K562 (cell line): ENCODE measurements around the gene MTOR. TPM values are rescaled to one million over a fixed set of nuclear protein-coding genes. Genes with fewer than 3 reads are reported as not detected.

Experiments
- ATAC-seq: fragments of 200-7000 bp; cut with Tn5 transposase; 3 replicates; pipeline ENCODE4 v1.9.1; 2020; ENCODE audit warnings: moderate library complexity
- BruUV-seq: library from RNA; stranded (reverse); fragments of 400-500 nt; replicated peaks from 2 replicates; lab custom pipeline; 2021; lab: Mats Ljungman, UMichigan
- CTCF ChIA-PET: fragments of 300-600 bp; formaldehyde crosslinking; extraction: SDS; loops from one replicate; lab custom pipeline; 2021; ENCODE audit warnings: low intra/inter-chr PET ratio; lab: Yijun Ruan, JAX
- POLR2A ChIA-PET: fragments of 300-600, 350-650 bp; sonication (Branson Sonifier 250); formaldehyde crosslinking; extraction: SDS; loops from one replicate; lab custom pipeline; 2021; ENCODE audit warnings: antibody characterized with exemption, inconsistent platforms; lab: Yijun Ruan, JAX
- DNase-seq, 4 experiments: peaks; one replicate each; pipeline versions ENCODE4 v3.0.0 to v3.0.0-alpha.2; 2011 to 2018; ENCODE audit warnings: low spot score in 3 of 4, mixed read lengths in 3 of 4; ENCODE audit errors: extremely low read depth in 1 of 4
- FAIRE-seq: peaks from 2 replicates; lab custom pipeline; 2011; peaks lifted over from hg19 to GRCh38; lab: Jason Lieb, UNC
- H2AFZ ChIP-seq: 2 replicates; pipeline ENCODE4 v1.6.0; 2011; ENCODE audit warnings: low read depth, low read length, control low read depth, inconsistent platforms
- H3K27ac ChIP-seq: fragments of 200-600 bp; 3 replicates; pipeline ENCODE4 v1.8.0; 2011; ENCODE audit warnings: low read depth, mild to moderate bottlenecking, control low read depth, inconsistent platforms, low read length, moderate library complexity, mixed read lengths; ENCODE audit errors: extremely low read depth
- H3K27me3 ChIP-seq, 2 experiments: fragments of 300-600 bp in 1 of 2; 2 replicates in 1 of 2; 3 replicates in 1 of 2; pipeline versions ENCODE4 v1.6.0 to v1.8.0; 2011; ENCODE audit warnings: inconsistent platforms in 2 of 2, low read length in 2 of 2, mild to moderate bottlenecking in 1 of 2, mixed read lengths in 1 of 2, moderate library complexity in 1 of 2; ENCODE audit not compliant: control insufficient read depth in 2 of 2, insufficient read depth in 2 of 2
- H3K36me3 ChIP-seq: fragments of 300-600 bp; 3 replicates; pipeline ENCODE4 v1.8.0; 2011; ENCODE audit warnings: mild to moderate bottlenecking, low read length, inconsistent platforms; ENCODE audit not compliant: control insufficient read depth, insufficient read depth
- H3K4me1 ChIP-seq, 2 experiments: fragments of 200-600 bp in 1 of 2; replicated peaks in 1 of 2; 2 replicates in 1 of 2; 3 replicates in 1 of 2; pipeline versions ENCODE4 v1.5.1 to v1.8.0; 2011; ENCODE audit warnings: inconsistent platforms in 2 of 2, low read length in 2 of 2, mild to moderate bottlenecking in 1 of 2, mixed read lengths in 1 of 2, moderate library complexity in 1 of 2; ENCODE audit not compliant: control insufficient read depth in 2 of 2, insufficient read depth in 2 of 2
- H3K4me2 ChIP-seq: 2 replicates; pipeline ENCODE4 v1.6.1; 2011; ENCODE audit warnings: low read length, control low read depth, inconsistent platforms, mixed read lengths; ENCODE audit not compliant: insufficient read depth
- H3K4me3 ChIP-seq: fragments of 200-600 bp; sonication (generic), shearing (Covaris generic); 2 replicates; pipeline ENCODE4 v1.5.1; 2016; ENCODE audit warnings: control low read depth, inconsistent platforms
- H3K79me2 ChIP-seq: fragments of 200-600 bp; 3 replicates; pipeline ENCODE4 v1.8.0; 2011; ENCODE audit warnings: low read length, inconsistent platforms; ENCODE audit not compliant: control insufficient read depth, insufficient read depth
- H3K9ac ChIP-seq, 2 experiments: 2 replicates each; pipeline versions ENCODE4 v1.6.0 to v1.6.1; 2011; ENCODE audit warnings: low read depth in 2 of 2, low read length in 2 of 2, control low read depth in 1 of 2, inconsistent platforms in 1 of 2, mild to moderate bottlenecking in 1 of 2, mixed read lengths in 1 of 2; ENCODE audit not compliant: insufficient read depth in 1 of 2
- H3K9me1 ChIP-seq: one replicate; pipeline ENCODE4 v1.6.0; 2011; ENCODE audit warnings: inconsistent platforms, mild to moderate bottlenecking, low read length, moderate library complexity; ENCODE audit not compliant: control insufficient read depth, insufficient read depth
- H3K9me3 ChIP-seq: replicated peaks from 2 replicates; pipeline ENCODE4 v1.5.1; 2011; ENCODE audit warnings: low read depth, low read length, inconsistent platforms; ENCODE audit not compliant: control insufficient read depth, insufficient read depth
- H4K20me1 ChIP-seq: replicated peaks from 2 replicates; pipeline ENCODE4 v1.6.1; 2011; ENCODE audit warnings: low read length, inconsistent platforms, mixed read lengths; ENCODE audit not compliant: control insufficient read depth, insufficient read depth
- GTF2B ChIP-seq: IDR thresholded peaks from 2 replicates; pipeline ENCODE4 v1.6.1; 2011; ENCODE audit not compliant: insufficient read length; ENCODE audit errors: extremely low read depth
- MAFF ChIP-seq: IDR thresholded peaks from 2 replicates; pipeline ENCODE4 v1.6.1; 2012; ENCODE audit warnings: low read length, improper control_type of control experiment
- MLLT1 ChIP-seq, 2 experiments: fragments of 450-650 bp; IDR thresholded peaks; 2 replicates each; pipeline ENCODE4 v1.6.1; 2016
- NFIC ChIP-seq: fragments of 450-650 bp; IDR thresholded peaks from 2 replicates; pipeline ENCODE4 v1.6.1; 2017; ENCODE audit warnings: mild to moderate bottlenecking, inconsistent platforms
- SMARCA4 ChIP-seq: fragments of 450-650 bp; IDR thresholded peaks from 2 replicates; pipeline ENCODE4 v1.6.1; 2016
- SMARCA5 ChIP-seq: fragments of 450-650 bp; IDR thresholded peaks from 2 replicates; pipeline ENCODE4 v1.6.1; 2016
- SUPT5H ChIP-seq: fragments of 450-650 bp; IDR thresholded peaks from 2 replicates; pipeline ENCODE4 v1.6.1; 2016
- TAF15 ChIP-seq: fragments of 200-400 bp; formaldehyde crosslinking; IDR thresholded peaks from 2 replicates; pipeline ENCODE4 v1.6.1; 2017; ENCODE audit warnings: mild to moderate bottlenecking, low read depth, low read length, moderate library complexity
- TAL1 ChIP-seq: fragments of 450-650 bp; IDR thresholded peaks from 2 replicates; pipeline ENCODE4 v1.6.1; 2016; ENCODE audit warnings: mild to moderate bottlenecking
- ZNF436 ChIP-seq: fragments of 250-450, 450-650 bp; sonication (Bioruptor Pico); formaldehyde crosslinking; IDR thresholded peaks from 2 replicates; pipeline ENCODE4 v1.7.0; 2020; ENCODE audit warnings: mild to moderate bottlenecking
- ZNF561 ChIP-seq: fragments of 450-650 bp; formaldehyde crosslinking; conservative IDR thresholded peaks from 2 replicates; pipeline ENCODE4 v1.4.0; 2020; ENCODE audit warnings: mild to moderate bottlenecking, moderate library complexity
- WGBS: fragments of 100-300 bp; shearing (Covaris generic); methylation state at CpG from one replicate; pipeline ENCODE4 v1.1.6; 2016; ENCODE audit warnings: low coverage, mixed read lengths; ENCODE audit not compliant: insufficient coverage; ENCODE audit errors: missing lambda C conversion rate; 5-methylcytosine and 5-hydroxymethylcytosine counted together
- in situ Hi-C: fragments of 300-500 bp; cut with MboI; formaldehyde crosslinking; loops from 4 replicates; pipeline ENCODE4 v1.15.0; 2018; ENCODE audit warnings: inconsistent platforms, mixed read lengths
- intact Hi-C: fragments of 100-400 bp; cut with micrococcal nuclease; formaldehyde crosslinking; loops from 2 replicates; pipeline ENCODE4 v1.14.2; 2022
- polyA plus RNA-seq, 8 experiments: library from polyadenylated mRNA; depleted of rRNA in 4 of 8; stranded (reverse) in 5 of 8; unstranded in 3 of 8; fragments of >200 nt; fragmentation: Nextera tagmentation in 2 of 8; fragmentation: Illumina TruSeq in 1 of 8; extraction: Ambion mirVana in 2 of 8; extraction: Trizol in 1 of 8; gene quantifications; 2 replicates each; pipeline versions ENCODE4 v1.2.1 to v1.2.3, GENCODE V29; 2011 to 2014; ENCODE audit warnings: inconsistent platforms in 1 of 8, missing spikeins in 1 of 8
- total RNA-seq, 7 experiments: library from RNA; depleted of rRNA in 6 of 7; stranded (reverse); fragments of >200 nt in 6 of 7; fragmentation: Illumina TruSeq in 2 of 7; extraction: Trizol in 2 of 7; gene quantifications; 2 replicates each; pipeline versions ENCODE4 v1.2.1 to v1.2.3, GENCODE V29; 2011 to 2021; ENCODE audit warnings: low replicate concordance in 1 of 7

MTOR gene
- total and polyA plus RNA-seq, 9 of the 15 experiments (the other 6 are each of a cell fraction or from before 2014, with no cell fraction given) = 11.4 to 71.4 (median 52.2) TPM

GRCh38 chr1:11211461-11211860 is 50.9 kb downstream of the MTOR start:
- FAIRE-seq = no peak
- Histone ChIP-seq H3K4me2 (no peak overlapping the region), H3K27me3 (no peaks in the 10 kb centered on the region), H2AFZ (no peak overlapping the region), H3K36me3 (peaks cover 96% of the 10 kb centered on the region), H3K4me3 (no peak overlapping the region), H3K79me2 (no peaks in the 10 kb centered on the region), H4K20me1 (no peaks in the 10 kb centered on the region), H3K27ac (no peak overlapping the region), H3K9me1 (no peaks in the 10 kb centered on the region), H3K4me1 (no peaks in the 10 kb centered on the region), H3K9me3 (no peaks in the 10 kb centered on the region), H3K9ac (no peak overlapping the region)
- in situ Hi-C loops (no loop called here), intact Hi-C loops (no loop called here)
- BruUV-seq = no TSS peak
- 100% methylated on average over 4 of the region's 4 CpGs for WGBS
- CTCF ChIA-PET = no interaction called here
- TF ChIP-seq MAFF (no peak), TAF15 (no peak), SUPT5H (no peak), GTF2B (no peak), ZNF561 (CRISPR knock-in tag) (no peak), TAL1 (no peak), SMARCA5 (no peak), SMARCA4 (no peak), NFIC (no peak), ZNF436 (CRISPR knock-in tag) (no peak), MLLT1 (IDR thresholded peaks at IDR 0.05) (no peak)
- DNase-seq = no peak
- ATAC-seq = no peak
- POLR2A ChIA-PET = interaction anchor here (0.7 to 0.8 kb wide), 2 partner anchors 14 to 64 kb away, joined by 3 read pairs; no protein-coding TSS in a partner anchor
